ENCODE measurements around the gene CLDN18. TPM values are rescaled to one million over a fixed set of nuclear protein-coding genes. Genes with fewer than 3 reads are reported as not detected.

The CLDN18 gene
- total and polyA plus RNA-seq, 2 of the 8 experiments (the other 6 are each of a cell fraction or from before 2014, with no cell fraction given): not detected

GRCh38 chr3:138082992-138083386 is 73.0 kb downstream of the CLDN18 start (continued):
- no peak for TF ChIP-seq CHD7 (IDR thresholded peaks at IDR 0.05; ENCODE audit: insufficient replicate concordance, low read length)
